ENCODE measurements around the gene KRT3.

KRT3 gene

DNA sequence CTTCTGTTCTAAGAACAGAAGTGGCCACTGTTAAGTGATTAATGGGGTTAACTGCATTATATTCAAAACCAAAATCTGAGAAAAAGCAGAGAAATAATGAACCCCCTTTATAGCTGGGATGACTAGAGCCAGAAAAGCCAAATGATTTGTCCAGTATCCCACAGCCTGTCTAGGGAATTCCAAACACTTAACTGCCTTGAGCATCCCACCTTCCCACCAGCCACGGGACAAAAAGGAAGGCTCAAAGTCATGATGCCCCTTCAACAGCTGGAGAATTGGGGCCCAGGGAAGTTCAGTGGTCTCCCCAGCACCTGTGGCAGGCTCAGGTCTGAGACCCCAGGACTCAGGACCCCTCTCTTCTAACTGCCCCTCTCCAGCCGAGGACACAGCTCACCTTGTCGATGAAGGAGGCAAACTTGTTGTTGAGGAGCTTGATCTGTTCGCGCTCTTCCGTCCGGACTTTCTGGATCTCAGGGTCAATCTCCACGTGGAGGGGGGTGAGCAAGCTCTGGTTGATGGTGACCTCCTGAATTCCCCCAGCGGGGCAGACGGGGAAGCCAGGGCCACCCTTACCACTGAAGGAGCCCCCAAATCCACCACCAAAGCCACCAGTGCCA lies 17.4 kb upstream of the KRT3 start:
- DNase-seq = no peak

DNA sequence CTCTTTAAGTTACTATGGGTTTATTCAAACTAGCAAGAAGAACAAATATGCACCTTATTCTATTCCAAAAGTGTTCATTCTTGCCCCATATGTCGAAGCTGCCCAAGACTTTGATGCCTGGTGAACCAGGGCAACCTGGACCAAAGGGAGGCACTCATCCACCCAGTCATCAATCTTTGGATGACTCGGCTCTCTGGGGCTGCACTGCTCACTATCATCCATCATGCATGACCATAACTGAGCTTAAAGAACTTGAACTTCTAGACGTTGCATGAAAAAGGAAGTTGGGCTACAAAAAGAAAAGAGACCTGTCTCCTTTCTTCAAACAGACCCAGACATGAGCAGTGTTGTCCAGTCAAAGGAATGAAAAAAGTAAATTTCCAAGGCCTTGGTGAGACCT lies 16.8 kb upstream of the KRT3 start:
- DNase-seq = no peak

DNA sequence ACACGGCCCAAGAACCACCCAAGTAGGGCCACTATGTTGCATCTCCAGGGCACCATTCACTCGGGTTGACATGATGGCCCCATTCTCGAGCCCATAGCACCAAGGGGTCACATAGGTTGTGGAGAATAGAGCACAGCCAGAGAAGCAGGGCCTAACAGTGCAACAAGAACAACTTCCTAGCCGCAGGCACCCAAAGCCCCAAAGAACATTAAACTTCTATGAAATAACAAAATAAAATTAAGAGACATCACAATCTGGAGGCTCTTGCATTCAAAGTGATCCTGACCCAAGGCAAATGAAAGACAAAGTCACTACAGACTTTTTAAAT lies 16.1 kb upstream of the KRT3 start:
- DNase-seq = no peak

- no peak for DNase-seq
Measured at GRCh38 chr12:52811191-52812072, 15.5 kb upstream of the KRT3 start.

DNA sequence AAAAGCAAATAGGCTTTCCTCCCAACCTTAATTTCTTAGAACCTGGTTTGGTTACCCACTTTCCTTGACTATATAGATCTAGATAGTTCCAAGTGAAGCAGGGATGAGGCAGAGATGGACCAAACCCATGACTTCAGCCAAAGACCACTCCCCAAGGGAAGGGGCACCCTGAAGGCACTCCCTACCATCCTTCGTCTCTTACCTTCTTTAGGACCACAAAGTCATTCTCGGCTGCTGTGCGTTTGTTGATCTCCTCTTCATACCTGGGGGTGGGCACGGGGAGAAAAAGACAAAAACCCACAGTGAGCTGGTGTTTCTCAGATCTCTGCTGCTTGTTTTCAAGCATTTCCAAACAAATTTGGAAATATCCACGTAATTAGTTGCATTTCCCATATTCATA lies 14.6 kb upstream of the KRT3 start:
- no peak for DNase-seq

- DNase-seq = no peak
Measured at GRCh38 chr12:52809166-52809565, 13.2 kb upstream of the KRT3 start.

GRCh38 chr12:52808573-52809160 lies 12.8 kb upstream of the KRT3 start:
- DNase-seq = no peak

- DNase-seq = no peak
Measured at GRCh38 chr12:52807544-52808470, 11.9 kb upstream of the KRT3 start.

DNA sequence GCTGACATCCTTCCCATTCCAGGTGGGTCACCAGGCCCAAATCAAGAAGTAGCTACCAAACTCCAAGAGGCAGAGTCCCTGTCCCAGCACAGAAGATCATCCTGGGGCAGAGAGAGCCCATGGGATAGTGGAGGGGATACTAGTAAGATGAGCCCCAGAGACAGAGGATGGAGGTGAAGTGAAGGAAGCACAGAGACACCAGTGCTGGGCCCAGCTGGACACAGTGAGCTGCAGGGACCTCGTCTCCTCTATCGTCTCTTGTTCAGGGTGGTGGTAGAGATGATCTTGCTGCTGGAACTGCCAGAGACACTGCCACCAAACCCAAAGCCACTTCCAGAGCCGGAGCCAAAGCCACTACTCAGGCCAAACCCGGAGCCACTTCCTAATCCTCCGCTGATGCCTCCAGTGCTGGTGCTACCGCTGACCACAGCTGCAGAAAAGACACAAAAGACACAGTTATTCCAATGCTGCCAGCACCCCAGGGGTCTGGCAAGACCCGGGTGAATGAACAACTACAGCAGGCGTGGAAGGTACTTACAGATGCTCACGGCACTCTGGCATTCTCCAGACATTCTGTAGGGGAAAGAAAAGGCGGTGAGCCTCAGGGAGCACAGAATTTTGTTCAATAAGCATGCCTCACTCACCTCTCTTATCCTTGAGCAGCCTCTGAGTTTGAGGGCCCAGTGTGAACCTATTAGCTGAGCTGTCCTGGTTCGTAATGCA lies 11.1 kb upstream of the KRT3 start:
- DNase-seq = no peak

GRCh38 chr12:52806169-52806811 lies 10.4 kb upstream of the KRT3 start:
- no peak for DNase-seq

DNA sequence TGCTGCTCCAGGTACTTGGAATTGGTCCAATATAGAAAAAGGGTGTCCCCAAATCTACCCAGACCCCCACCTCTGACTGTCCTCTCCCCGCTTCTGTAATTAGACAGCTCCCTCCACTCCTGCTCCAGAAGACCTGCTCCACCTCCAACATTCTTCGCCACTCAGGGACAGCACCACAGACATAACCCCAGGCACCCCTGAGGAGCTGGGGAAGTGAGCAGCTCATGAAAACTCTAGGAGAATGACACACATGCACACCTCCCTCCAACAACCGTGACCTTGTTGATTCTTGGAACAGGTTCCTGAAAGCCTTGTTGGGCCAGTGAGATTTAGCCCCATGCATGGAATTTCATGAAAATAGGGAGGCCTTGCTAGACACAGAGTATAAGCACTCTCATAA lies 9.8 kb upstream of the KRT3 start:
- DNase-seq = no peak

DNA sequence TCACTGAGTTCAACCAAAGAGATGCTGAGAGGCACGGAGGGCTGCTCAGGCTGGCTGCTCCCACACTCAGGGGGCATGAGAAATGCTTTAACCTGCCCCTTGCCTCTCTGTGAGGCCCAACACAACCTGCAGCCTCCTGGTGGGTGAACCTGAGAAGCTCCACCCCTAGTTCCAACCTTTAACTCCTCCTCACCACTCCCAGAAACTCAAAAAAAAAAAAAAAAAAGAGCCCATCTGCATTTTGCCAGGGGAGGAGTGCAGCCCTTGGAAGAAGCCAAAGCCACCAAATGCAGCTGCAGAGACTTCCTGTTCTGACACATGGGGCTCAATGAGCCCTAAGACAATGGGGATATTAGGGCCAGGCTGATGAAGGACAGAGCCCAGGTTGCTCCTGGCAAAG lies 9.1 kb upstream of the KRT3 start:
- DNase-seq = no peak

DNA sequence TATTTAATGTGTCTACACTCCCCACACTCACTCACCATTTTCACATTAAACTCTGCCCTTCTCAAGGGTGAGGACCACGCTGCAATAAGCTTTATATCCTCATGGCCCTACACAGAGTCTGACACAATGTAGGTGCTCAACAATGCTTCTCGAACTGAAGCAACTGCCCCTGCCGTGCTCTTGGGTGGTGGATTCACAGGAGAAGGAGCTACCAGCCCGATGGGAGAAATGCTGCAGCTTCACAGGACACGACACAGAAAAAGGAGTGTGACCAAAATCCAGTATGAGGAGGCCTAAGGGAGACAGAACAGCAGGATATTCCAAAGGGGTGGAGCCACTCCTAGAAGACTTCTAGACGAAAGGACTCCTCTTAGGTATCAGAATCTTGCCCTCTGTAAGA lies 6.5 kb upstream of the KRT3 start:
- no peak for DNase-seq

DNA sequence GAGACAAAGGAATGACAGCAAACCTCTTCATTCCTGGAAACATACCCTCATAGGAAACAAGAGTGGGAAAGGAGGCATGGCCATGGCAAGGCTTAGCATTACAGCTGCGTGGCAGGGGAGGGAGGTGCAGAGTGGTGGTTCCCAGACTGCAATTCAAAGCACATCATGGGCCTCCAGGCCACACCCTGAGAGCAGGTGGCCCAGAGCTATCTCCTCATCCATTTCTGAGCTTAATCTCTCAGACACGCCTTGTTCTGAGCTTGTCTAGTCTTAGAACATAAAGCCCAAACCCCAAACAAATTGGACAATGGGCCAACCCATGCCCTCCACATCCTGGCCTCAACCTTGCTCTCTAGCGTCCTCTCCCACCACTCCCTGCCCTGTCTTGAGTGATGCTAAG lies 5.9 kb upstream of the KRT3 start:
- no peak for DNase-seq

DNA sequence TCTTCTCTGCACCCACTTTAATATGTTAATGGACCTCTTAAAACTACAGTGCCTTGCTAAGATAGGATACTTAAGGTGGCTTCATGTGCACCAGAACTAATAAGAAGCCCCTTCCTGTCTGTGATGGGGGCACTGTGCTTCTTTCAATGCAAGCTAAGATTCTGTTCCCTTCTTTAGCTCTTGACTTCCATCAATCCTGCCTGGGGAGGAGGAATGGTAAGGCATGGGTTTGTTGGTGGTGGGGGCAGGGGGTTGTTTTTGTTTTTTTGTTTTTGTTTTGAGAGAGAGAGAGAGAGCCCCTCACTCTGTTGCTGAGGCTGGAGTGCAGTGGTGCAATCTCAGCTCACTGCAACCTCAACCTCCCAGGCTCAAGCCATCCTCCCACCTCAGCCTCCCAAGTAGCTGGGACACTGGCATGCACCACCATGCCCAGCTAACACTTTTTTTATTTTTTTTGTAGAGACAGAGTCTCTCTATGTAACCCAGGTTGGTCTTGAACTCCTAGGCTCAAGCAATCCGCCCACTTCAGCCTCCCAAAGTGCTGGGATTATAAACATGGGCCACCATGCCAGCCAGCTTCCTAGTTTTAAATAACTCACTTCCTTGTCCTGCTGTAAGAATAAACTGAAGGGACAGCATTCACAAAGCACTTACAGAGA lies 4.5 kb upstream of the KRT3 start:
- DNase-seq = no peak

GRCh38 chr12:52799505-52800211 lies 3.7 kb upstream of the KRT3 start:
- no peak for DNase-seq

GRCh38 chr12:52798671-52799504 lies 3.0 kb upstream of the KRT3 start:
- DNase-seq = peak; percentile 82

GRCh38 chr12:52798003-52798670 lies 2.2 kb upstream of the KRT3 start:
- DNase-seq = peak; percentile 84

DNA sequence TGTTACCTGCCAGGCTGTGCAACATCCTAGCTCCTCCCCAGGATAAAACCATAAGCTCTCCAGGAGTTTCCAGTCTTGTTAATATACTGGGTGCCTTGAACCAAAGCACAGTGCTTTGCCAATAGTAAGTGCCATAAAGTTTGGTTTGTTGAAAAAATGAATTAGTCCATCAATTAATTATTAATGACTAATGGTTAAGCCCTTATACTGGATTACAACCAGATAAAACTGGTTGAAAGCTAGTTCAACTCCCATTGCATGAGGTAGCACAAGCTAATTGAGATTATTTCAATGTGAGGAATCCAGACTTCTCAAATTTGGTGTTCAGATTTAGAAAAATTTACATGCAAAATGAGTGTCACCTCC lies 1.6 kb upstream of the KRT3 start:
- no peak for DNase-seq

Data from fibroblast of upper back skin (primary cell).